ENCODE data around the gene PLEKHS1. TPM values are rescaled to one million over a fixed set of nuclear protein-coding genes. Genes with fewer than 3 reads are reported as not detected.

PLEKHS1 gene
- total RNA-seq, 1 experiment from 2014 or later = not detected

- Histone ChIP-seq H3K36me3 (ENCODE audit: control insufficient read depth in 1 of 2, insufficient read depth in 2 of 2, low read length in 2 of 2) (no peaks in the 10 kb centered on the region), H3K9me2 (ENCODE audit: insufficient read depth) (no peaks in the 10 kb centered on the region), H3K9ac (ENCODE audit: low read length) (no peak overlapping the region), H3K79me2 (ENCODE audit: insufficient read depth, low read length) (no peaks in the 10 kb centered on the region), H3K9me3 (ENCODE audit: control insufficient read depth in 1 of 2, insufficient read depth in 1 of 2, low read depth in 1 of 2, low read length in 2 of 2) (no peaks in the 10 kb centered on the region), H3K4me1 (ENCODE audit: control insufficient read depth in 1 of 2, insufficient read depth in 2 of 2, low read length in 2 of 2) (no peaks in the 10 kb centered on the region), H3K4me2 (ENCODE audit: low read length) (no peak overlapping the region), H3K4me3 (replicated peaks in 1 of 2; ENCODE audit: low read depth in 1 of 2, low read length in 2 of 2) (no peak overlapping the region), H3K27me3 (ENCODE audit: insufficient read depth, low read length) (no peaks in the 10 kb centered on the region), H2AFZ (ENCODE audit: low read depth, low read length, poor library complexity, severe bottlenecking) (no peak overlapping the region), H4K20me1 (ENCODE audit: insufficient read depth) (no peaks in the 10 kb centered on the region), H3K27ac (ENCODE audit: low read depth, low read length) (no peak overlapping the region)
- intact Hi-C loops (cut with micrococcal nuclease) = no loop called here
- RAD21 ChIA-PET (ENCODE audit: low non-redundant PET in 1 of 2, low total read pairs in 2 of 2, uncharacterized antibody in 2 of 2, unreplicated experiment in 2 of 2) = interaction anchor here in 1 of 2 experiments (0.5 kb wide), 1 partner anchor 43 kb away, joined by 3 read pairs; no protein-coding TSS in a partner anchor
- POLR2A ChIA-PET = no interaction called here
- ATAC-seq = no peak
- CTCF ChIA-PET = no interaction called here
- DNase-seq (ENCODE audit: low read depth, low spot score) = no peak
- TF ChIP-seq RAD21 (IDR thresholded peaks at IDR 0.05; ENCODE audit: low read depth) (0 out of 2 replicates have a peak, but pooled peaks have one; percentile 36), ZFX (IDR thresholded peaks at IDR 0.05) (no peak), EGR1 (IDR thresholded peaks at IDR 0.05; ENCODE audit: low read depth) (no peak), CEBPB (IDR thresholded peaks at IDR 0.05; ENCODE audit: low read depth) (peak; percentile 59), CBX3 (IDR thresholded peaks at IDR 0.05; ENCODE audit: low read depth) (no peak), ZNF274 (IDR thresholded peaks at IDR 0.05; ENCODE audit: low read depth, low read length) (no peak)
- TF ChIP-seq, protein P1, sequence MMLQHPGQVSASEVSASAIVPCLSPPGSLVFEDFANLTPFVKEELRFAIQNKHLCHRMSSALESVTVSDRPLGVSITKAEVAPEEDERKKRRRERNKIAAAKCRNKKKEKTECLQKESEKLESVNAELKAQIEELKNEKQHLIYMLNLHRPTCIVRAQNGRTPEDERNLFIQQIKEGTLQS (IDR thresholded peaks at IDR 0.05) = peak; percentile 27; the same call in 1 of the 2 replicates
- BruUV-seq (replicated peaks) = no TSS peak
Measured at GRCh38 chr10:113735913-113736312, 15.6 kb upstream of the PLEKHS1 start.

DNA sequence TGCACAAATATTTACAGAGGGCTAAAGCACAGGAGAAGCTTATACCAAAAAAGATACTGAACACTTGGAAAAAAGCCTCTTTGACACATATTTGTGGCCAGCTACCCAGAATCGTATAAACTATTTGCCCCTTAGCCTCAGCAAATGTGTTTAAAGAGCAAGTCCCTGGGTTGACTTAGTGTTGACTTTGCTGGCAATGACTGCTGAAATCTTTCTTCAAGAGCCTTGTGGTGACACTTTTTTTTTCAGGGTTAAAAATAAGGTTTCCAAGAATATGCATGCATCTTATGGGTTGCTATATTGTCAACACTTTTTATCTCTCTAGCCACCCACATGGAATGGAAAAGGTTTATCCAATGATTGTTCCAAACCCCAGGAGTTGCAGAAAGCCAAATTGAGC is 14.9 kb upstream of the PLEKHS1 start:
- intact Hi-C loops (cut with micrococcal nuclease) = no loop called here
- H3K9me3 ChIP-seq (ENCODE audit: control insufficient read depth in 1 of 2, insufficient read depth in 1 of 2, low read depth in 1 of 2, low read length in 2 of 2) = no peaks in the 10 kb centered on the region
- no TSS peak for BruUV-seq (replicated peaks)
- no peak overlapping the region for H3K27ac ChIP-seq (ENCODE audit: low read depth, low read length)
- no peaks in the 10 kb centered on the region for H3K4me1 ChIP-seq (ENCODE audit: control insufficient read depth in 1 of 2, insufficient read depth in 2 of 2, low read length in 2 of 2)
- no peak overlapping the region for H3K9ac ChIP-seq (ENCODE audit: low read length)
- H3K79me2 ChIP-seq (ENCODE audit: insufficient read depth, low read length) = no peaks in the 10 kb centered on the region
- H2AFZ ChIP-seq (ENCODE audit: low read depth, low read length, poor library complexity, severe bottlenecking) = no peak overlapping the region
- H3K4me3 ChIP-seq (replicated peaks in 1 of 2; ENCODE audit: low read depth in 1 of 2, low read length in 2 of 2) = no peak overlapping the region
- H3K27me3 ChIP-seq (ENCODE audit: insufficient read depth, low read length) = no peaks in the 10 kb centered on the region
- CTCF ChIA-PET = no interaction called here
- H3K4me2 ChIP-seq (ENCODE audit: low read length) = no peak overlapping the region
- no peaks in the 10 kb centered on the region for H3K9me2 ChIP-seq (ENCODE audit: insufficient read depth)
- DNase-seq (ENCODE audit: low read depth, low spot score) (no peak), ATAC-seq (no peak)
- POLR2A ChIA-PET = no interaction called here
- RAD21 ChIA-PET (ENCODE audit: low non-redundant PET in 1 of 2, low total read pairs in 2 of 2, uncharacterized antibody in 2 of 2, unreplicated experiment in 2 of 2) = no interaction called here
- no peaks in the 10 kb centered on the region for H4K20me1 ChIP-seq (ENCODE audit: insufficient read depth)
- H3K36me3 ChIP-seq (ENCODE audit: control insufficient read depth in 1 of 2, insufficient read depth in 2 of 2, low read length in 2 of 2) = no peaks in the 10 kb centered on the region
- TF ChIP-seq TCF7L2 (IDR thresholded peaks at IDR 0.05; ENCODE audit: borderline replicate concordance, extremely low read depth, insufficient read depth, insufficient read length) (no peak), JUND (IDR thresholded peaks at IDR 0.05) (no peak), ZFX (IDR thresholded peaks at IDR 0.05) (no peak), ZBTB33 (IDR thresholded peaks at IDR 0.05; ENCODE audit: extremely low read depth, insufficient replicate concordance, low read length) (no peak)
- TF ChIP-seq, protein P1 (IDR thresholded peaks at IDR 0.05) = no peak
- TF ChIP-seq, protein P2, sequence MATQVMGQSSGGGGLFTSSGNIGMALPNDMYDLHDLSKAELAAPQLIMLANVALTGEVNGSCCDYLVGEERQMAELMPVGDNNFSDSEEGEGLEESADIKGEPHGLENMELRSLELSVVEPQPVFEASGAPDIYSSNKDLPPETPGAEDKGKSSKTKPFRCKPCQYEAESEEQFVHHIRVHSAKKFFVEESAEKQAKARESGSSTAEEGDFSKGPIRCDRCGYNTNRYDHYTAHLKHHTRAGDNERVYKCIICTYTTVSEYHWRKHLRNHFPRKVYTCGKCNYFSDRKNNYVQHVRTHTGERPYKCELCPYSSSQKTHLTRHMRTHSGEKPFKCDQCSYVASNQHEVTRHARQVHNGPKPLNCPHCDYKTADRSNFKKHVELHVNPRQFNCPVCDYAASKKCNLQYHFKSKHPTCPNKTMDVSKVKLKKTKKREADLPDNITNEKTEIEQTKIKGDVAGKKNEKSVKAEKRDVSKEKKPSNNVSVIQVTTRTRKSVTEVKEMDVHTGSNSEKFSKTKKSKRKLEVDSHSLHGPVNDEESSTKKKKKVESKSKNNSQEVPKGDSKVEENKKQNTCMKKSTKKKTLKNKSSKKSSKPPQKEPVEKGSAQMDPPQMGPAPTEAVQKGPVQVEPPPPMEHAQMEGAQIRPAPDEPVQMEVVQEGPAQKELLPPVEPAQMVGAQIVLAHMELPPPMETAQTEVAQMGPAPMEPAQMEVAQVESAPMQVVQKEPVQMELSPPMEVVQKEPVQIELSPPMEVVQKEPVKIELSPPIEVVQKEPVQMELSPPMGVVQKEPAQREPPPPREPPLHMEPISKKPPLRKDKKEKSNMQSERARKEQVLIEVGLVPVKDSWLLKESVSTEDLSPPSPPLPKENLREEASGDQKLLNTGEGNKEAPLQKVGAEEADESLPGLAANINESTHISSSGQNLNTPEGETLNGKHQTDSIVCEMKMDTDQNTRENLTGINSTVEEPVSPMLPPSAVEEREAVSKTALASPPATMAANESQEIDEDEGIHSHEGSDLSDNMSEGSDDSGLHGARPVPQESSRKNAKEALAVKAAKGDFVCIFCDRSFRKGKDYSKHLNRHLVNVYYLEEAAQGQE (IDR thresholded peaks at IDR 0.05; ENCODE audit: low read depth) = no peak
- TF ChIP-seq, protein P3, sequence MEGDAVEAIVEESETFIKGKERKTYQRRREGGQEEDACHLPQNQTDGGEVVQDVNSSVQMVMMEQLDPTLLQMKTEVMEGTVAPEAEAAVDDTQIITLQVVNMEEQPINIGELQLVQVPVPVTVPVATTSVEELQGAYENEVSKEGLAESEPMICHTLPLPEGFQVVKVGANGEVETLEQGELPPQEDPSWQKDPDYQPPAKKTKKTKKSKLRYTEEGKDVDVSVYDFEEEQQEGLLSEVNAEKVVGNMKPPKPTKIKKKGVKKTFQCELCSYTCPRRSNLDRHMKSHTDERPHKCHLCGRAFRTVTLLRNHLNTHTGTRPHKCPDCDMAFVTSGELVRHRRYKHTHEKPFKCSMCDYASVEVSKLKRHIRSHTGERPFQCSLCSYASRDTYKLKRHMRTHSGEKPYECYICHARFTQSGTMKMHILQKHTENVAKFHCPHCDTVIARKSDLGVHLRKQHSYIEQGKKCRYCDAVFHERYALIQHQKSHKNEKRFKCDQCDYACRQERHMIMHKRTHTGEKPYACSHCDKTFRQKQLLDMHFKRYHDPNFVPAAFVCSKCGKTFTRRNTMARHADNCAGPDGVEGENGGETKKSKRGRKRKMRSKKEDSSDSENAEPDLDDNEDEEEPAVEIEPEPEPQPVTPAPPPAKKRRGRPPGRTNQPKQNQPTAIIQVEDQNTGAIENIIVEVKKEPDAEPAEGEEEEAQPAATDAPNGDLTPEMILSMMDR (IDR thresholded peaks at IDR 0.05 in 2 of 3, conservative IDR thresholded peaks at IDR 0.05 in 1 of 3; ENCODE audit: borderline replicate concordance in 1 of 3, insufficient read depth in 1 of 3, low read depth in 2 of 3, low read length in 2 of 3) = no peak

All from HCT116 (cell line).